Measurements from ENCODE around the gene CEP63.

DNA sequence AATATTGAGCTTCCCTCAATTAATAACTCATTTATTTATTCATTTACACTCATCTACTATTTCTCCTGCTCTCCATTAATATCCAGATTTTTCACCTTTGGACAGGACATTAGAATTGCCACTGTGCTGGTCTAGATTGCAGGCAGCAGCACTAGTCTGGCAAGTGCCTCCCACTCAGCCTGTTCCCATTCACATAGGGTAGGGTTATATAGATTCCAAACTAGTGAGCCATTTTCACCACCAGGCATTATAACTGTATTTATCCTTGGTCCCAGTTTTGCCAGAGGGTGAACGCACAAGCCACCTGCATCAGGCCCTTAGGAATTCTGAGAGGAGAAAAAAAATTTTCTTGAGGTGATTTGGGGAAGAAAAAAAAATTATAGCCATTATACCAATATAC is 44.5 kb upstream of the CEP63 start:
- TF ChIP-seq POLR2A (IDR thresholded peaks at IDR 0.05; ENCODE audit: extremely low read depth, insufficient read length): no peak
- no peak for TF ChIP-seq CTCF (IDR thresholded peaks at IDR 0.05; ENCODE audit: low read depth, low read length)
- TF ChIP-seq, protein P1, sequence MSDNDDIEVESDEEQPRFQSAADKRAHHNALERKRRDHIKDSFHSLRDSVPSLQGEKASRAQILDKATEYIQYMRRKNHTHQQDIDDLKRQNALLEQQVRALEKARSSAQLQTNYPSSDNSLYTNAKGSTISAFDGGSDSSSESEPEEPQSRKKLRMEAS (IDR thresholded peaks at IDR 0.05; ENCODE audit: low read depth, low read length): no peak

All from NB4 (cell line).